ENCODE results near the gene CROCC2.

- TF ChIP-seq POLR2A (IDR thresholded peaks at IDR 0.05) = no peak
- TF ChIP-seq EP300 (IDR thresholded peaks at IDR 0.05) = no peak
- no peak for TF ChIP-seq POLR2AphosphoS5 (IDR thresholded peaks at IDR 0.05)
Observed at GRCh38 chr2:241006412-241006811, 100.3 kb downstream of the CROCC2 start.
